SH-SY5Y (cell line): ENCODE measurements around the gene EDN2.

ENCODE experiments used
- GATA2 ChIP-seq: IDR thresholded peaks from 2 replicates; pipeline ENCODE4 v1.6.1; 2011; ENCODE audit warnings: mild to moderate bottlenecking, low read depth, low read length
- GATA3 ChIP-seq: IDR thresholded peaks from 2 replicates; pipeline ENCODE4 v1.6.1; 2011; ENCODE audit warnings: low read depth, mild to moderate bottlenecking, low read length, moderate library complexity

EDN2 gene

DNA sequence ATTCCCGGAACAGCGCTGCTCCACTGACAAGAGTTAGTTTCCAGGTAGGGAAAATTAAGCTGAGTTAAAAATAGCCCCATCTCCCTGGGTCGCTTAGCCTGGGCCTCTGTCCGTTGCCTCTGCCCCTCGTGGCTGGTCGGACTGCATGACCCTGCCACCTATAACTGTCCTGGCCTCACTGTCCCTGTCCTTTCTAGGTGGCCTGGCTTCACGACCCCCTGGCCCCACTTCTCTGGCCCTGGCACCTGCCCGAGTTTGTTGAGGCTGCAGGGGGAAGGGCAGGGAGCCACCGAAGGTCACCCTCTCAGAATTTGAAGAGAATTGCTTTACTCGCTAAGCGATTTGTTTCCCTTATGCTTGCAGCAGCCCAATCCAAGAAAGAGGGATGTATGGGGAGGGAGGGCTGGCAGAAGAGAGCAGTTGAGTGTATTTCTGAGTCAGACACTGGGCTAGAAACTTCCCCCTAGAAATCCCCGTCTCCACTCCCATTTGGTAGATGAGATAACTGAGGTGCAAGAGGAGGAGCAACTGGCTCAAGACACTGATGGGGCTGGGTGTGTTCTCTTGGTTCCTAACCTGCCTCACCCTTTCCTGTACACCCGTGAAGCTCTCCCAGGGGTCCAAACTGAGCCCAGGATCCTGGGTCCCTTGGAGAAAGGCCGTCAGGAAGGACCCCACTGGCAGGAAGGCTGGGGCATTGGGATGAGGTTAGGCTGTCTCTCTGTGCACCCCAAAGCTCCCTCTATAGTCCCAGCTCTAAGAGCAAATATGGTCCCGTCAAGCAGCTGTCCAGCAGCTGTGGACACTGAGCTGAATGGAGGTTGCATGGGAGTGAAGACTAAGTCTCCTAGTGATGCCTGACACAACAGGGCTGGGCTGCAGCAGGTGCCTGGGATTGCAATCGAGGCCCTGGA is 2.9 kb upstream of the EDN2 start:
- TF ChIP-seq GATA3: no peak

DNA sequence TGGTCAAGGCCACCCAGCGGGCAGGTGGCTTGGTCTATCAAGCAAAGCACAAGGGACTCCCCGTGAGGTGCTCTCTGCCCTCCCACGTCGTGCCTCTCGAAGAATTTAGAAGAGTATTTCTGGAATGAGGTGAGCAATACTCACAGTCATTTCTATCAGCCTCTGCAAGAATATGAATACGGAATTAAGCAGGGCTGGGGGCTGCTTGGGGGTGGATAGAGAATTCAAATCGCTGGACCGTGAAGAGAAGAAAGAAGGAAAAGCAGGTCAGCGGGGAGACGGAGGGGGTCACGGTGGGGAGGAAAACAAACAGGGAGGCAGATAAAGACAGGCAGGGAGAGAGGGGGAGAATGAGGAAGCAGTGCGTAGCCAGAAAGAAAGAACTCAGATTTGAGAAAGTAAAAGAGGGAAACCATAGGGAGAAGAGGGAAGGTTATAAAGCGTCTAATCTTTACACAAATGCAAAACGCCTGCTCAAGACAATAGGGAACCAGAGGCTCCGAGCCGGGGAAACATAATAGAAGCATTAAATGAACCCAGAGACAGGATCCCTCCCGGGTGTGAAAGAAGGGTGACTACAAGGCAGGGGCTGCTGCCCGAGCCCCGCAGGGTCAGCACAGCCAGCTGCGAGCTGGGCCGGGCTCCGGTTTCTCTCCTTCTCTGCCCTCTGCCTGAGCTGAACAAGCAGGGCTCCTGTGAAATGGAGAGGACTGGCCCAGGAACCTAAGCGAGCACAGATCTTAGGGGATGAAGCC is 2.1 kb upstream of the EDN2 start:
- TF ChIP-seq GATA2 (no peak), GATA3 (no peak)

DNA sequence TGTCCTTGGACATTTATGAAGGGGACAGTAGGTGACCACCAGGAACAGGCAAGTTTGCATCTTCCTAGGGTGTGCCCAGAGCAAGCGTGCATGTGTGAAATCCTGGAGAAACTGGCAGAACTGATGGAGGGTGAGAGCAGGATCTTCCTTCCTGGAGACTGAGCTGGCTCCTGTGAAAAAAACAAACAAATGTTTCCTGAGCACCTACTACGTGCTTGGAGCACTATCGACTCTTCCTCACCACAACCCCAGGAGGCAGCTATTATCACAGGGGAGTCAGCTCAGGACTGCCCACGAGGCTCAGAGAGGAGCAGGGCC is 1.5 kb upstream of the EDN2 start:
- TF ChIP-seq GATA3 (no peak), GATA2 (no peak)

DNA sequence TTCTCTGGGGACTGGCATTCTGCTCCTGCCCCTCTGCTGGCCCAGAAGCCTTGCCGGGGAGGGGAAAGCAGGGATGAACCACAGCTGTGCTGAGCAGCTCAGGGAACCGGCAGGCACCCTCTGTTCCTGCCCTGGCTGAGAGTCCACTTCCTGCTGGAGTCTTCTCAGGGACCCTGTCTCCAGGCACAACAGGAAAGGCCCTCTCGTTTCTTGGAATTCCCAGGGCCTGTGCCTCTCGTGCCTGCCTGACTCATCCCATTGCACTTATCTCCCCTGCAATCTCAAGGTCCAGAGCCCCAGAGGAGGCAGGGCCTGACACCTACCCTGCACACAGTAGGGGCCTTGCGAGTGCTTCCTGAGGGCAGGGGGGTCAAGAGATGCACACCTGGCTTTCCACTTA is 1.1 kb upstream of the EDN2 start:
- TF ChIP-seq GATA3 (no peak), GATA2 (peak; percentile 68; the same call in 1 of the 2 replicates)

DNA sequence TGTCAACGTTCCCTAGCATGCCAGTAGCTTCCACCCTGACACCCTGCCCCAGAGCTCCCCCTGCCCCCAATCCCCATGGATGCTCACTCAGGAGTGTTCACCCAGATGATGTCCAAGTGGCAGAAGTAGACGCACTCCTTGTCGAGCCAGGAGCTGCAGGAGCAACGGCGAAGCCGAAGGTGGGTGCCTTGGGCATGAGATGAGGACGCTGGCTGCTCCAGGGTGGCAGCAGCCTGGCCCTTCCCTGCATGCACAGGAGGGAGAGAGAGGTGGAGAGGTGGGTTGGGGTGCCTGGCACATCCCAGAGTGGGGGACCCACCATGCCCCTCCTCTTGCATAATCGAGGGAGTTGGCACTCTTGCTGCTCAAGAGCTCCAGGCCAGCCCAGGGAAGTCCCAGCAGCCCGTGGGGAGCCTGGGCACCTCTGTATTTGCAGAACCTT is 502 bp downstream of the EDN2 start:
- no peak for TF ChIP-seq GATA2
- TF ChIP-seq GATA3: no peak

DNA sequence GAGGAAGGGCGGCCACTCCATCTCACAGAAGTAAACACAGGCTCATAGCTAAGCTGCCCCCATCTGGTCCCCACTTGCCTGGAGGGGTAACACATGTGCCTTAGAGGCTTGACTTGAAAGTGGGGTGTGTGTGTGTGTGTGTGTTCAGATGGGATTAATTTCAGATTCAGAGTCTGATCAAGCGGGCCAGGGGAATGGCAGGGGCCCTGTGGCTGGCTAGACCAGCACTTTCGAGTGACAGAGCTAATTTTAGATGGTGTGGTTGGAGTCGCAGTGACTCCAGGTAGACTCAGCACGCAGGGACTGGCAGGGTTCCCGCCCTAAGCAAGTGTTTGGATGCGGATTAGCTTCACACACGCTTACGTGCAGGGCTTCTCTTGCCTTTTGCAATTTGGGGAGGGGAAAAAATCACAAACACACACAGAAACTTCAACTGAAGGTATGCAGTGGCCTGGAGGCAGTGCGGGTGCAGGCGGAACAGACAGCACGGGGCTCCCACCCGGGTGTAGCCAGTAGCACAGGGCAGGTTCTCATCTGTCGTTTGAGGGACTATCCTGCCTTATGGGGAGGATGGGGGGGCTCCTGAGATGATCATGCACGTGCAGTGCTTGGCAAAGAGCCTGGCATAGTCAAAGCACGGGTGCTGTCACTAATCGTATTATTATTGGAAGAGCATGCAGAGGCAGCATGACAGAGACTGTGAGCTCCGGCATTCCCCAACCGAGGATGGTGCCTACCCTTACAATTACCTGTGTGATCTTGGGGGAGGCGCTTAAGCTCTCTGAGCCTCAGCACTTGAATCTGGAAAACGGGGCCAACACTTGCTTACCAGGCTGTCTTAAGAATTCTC is 1.3 kb downstream of the EDN2 start:
- no peak; the same call in 1 of the 2 replicates for TF ChIP-seq GATA2
- TF ChIP-seq GATA3: no peak

DNA sequence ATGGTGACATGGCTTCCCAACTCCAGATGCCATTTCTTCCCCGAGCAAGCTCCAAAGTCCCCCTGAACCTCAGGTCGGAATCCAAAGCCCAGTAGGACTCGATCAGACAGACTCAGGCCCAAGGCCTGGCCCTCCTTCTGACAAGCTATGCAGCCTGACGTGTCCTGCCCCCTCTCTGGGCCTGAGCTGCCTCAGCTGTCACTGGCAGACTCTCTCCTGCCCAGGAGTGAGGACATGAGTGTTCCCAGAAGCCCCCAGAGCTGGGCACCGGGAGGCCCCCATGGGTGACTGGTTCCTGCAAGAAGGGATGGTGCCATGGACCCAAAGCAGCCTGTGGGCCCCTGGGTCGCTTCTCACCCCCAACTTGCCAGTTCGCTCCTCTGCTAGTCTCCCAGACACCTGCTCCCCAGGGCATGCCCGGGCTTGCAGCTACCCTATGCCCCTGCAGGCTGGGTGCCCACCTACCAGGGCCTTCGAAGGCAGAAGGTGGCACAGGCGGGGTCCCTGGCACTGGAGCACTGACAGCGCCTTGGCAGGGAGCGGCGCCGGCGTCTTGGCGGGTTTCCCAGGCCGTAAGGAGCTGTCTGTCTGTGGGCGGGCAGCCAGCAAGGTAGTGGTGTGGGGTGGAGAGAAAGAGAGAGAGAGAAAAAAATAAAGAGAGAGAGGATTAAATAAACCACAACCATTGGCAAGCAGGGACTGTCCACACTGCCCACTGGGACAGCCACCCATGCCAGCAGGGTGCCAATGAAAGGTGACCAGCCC is 2.3 kb downstream of the EDN2 start:
- TF ChIP-seq GATA3 (no peak), GATA2 (no peak)

DNA sequence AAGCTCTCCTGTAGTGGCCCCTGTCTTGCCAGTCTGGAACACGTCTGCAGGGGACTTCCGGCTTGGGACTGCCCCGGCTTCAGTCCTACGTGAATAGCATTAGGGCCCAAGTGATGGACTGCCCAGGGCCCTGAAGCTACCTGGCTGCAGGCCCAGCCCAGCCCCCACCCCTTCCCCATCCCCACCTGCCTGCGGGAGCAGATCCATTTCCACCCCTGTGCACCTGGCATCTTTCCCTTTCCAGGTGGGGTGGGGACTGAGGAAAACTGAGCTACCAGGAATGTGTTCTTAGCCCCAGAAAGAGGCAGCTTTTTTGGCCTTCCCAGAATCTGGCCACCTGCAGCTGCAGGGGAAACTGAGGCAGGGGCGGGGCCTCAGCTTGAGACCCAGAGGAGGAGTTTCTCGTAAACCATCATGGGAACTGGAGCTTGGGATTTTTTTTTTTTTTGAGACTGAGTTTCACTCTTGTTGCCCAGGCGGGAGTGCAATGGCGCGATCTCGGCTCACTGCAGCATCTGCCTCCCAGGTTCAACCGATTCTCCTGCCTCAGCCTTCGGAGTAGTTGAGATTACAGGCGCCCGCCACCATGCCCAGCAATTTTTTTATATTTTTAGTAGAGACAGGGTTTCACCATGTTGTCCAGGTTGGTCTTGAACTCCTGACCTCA is 3.2 kb downstream of the EDN2 start:
- TF ChIP-seq GATA2: no peak

DNA sequence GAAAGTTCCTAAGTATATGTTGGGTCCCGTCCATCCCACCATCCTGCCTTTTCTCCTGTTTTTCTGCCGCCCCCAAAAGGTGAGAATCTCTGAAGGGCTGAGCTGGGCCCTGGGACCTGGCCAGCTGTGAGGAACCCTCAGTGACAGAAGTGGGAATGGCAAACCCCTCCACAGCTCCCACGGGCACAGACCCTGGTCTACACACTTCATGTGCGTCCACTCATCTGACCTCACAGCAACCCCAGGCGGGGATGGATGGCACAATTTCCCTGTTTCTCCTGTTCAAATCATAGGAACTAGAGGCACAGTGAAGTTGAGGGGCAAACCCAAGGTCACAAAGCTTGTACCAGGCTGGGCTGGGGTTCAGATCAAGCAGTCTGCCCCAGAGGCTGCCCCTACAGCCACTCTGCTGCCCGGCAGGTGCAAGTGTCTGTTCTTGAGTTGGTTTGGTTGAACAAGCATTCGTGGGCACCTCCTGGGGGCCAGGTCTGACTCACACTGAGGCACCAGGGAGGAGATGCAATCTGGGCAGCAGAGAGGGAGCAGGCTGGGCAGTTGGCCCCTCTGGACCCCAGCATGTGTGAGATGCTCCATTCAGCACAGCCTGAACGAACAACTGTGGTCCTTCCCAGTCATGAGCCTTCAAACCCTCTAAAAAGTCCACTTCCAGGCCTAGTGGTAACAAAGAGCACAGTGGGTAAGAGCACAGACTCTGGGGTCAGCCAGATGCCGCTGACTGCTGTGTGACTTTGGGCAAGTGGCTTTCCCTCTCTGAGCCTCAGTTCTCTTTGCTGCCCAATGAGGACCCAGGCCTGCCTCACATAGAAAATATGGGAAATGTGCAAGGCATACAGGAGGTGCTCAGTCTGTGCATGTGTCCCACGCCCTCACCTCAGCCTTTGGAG is 4.0 kb downstream of the EDN2 start:
- TF ChIP-seq GATA2: no peak
- TF ChIP-seq GATA3: no peak

DNA sequence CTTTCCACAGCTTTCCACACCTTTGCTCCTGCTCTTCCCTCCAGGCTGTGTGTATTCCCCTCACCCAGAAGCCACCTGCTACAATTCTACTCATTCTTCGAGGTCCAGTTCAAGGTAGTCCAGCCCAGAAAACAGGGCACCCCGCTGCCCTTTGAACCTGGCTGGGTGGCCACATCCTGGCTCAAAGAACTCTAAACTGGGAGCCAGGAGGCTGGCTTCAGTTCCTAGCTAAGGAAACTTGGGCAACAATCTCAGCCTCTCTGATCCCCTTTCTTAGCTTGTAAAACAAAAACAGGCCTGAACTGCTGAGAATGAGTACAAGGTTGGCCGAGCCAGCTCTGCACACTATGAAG is 4.7 kb downstream of the EDN2 start:
- TF ChIP-seq GATA3: no peak
- TF ChIP-seq GATA2: no peak

DNA sequence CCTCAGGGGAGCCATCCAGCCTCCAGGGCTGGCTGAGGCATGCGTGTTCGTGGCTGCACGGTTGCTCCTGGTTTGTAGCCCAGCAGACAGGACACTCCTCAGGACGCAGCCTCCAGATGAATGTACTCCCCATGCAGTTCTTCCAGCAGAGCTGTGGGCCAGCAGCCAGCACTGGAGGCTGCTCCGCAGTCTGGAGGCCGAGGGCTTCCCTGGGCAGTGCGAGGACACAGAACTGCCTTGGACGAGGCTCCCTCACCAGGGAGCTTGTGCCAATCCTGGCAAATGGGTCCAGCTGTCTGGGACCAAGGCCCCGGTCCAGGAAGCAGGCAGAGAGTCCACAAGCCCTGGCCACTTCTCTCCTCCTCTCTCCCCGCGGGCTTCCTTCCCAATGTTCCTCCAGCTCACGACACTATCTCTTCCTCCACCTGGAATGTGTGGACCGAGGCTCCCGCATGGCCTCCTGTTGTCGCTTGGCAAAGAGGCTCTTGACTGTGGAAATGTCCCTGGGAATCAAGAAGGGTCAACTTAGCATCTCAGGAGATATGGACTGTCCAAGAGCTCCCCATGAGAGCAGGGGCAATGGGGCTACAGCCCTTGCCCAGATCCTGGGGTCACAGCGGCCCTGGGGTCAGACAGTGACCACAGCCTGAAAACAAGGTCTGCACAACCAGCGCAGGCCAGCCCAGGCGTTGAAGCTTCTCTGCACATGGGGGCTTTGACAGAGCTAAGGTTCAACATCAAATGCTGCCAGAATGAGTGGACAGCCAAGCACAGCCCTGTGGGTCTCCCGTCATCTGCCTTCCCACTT is 5.3 kb downstream of the EDN2 start:
- TF ChIP-seq GATA3: no peak
- TF ChIP-seq GATA2: no peak
